Fibroblast of lung (primary cell): ENCODE measurements around the gene SNAI3. TPM values are rescaled to one million over a fixed set of nuclear protein-coding genes. Genes with fewer than 3 reads are reported as not detected.

Experiments
- DNase-seq, 2 donors: peaks; one replicate each; pipeline versions ENCODE4 v3.0.0 to v3.0.0-alpha.2; 2010; ENCODE audit warnings: low read depth in 2 of 2
- H2AFZ ChIP-seq: 2 replicates; pipeline ENCODE4 v1.5.1; 2012; ENCODE audit warnings: low read length, control low read depth, inconsistent platforms
- H3K27ac ChIP-seq: 2 replicates; pipeline ENCODE4 v1.5.1; 2011; ENCODE audit warnings: low read length, control low read depth; ENCODE audit not compliant: insufficient read depth
- H3K27me3 ChIP-seq: 2 replicates; pipeline ENCODE4 v1.5.1; 2011; ENCODE audit warnings: mild to moderate bottlenecking, low read length; ENCODE audit not compliant: control insufficient read depth, insufficient read depth
- H3K36me3 ChIP-seq: 2 replicates; pipeline ENCODE4 v1.5.1; 2011; ENCODE audit warnings: low read length; ENCODE audit not compliant: control insufficient read depth, insufficient read depth
- H3K4me1 ChIP-seq: 2 replicates; pipeline ENCODE4 v1.5.1; 2011; ENCODE audit warnings: low read length; ENCODE audit not compliant: control insufficient read depth, insufficient read depth; ENCODE audit errors: extremely low read depth
- H3K4me2 ChIP-seq: 2 replicates; pipeline ENCODE4 v1.5.1; 2011; ENCODE audit warnings: low read length, control low read depth; ENCODE audit not compliant: insufficient read depth; ENCODE audit errors: extremely low read depth
- H3K4me3 ChIP-seq, 4 experiments: fragments of 200-600 bp in 1 of 4; sonication (generic) in 1 of 4; replicated peaks in 1 of 4; 2 replicates each; pipeline ENCODE4 v1.5.1; 2011 to 2016; ENCODE audit warnings: low read length in 4 of 4, low read depth in 3 of 4, mild to moderate bottlenecking in 3 of 4, control low read depth in 2 of 4, inconsistent platforms in 1 of 4, mixed read lengths in 1 of 4; ENCODE audit not compliant: insufficient read depth in 1 of 4; ENCODE audit errors: control extremely low read depth in 1 of 4
- H3K79me2 ChIP-seq: 2 replicates; pipeline ENCODE4 v1.5.1; 2012; ENCODE audit warnings: mild to moderate bottlenecking, low read length, inconsistent platforms; ENCODE audit not compliant: control insufficient read depth, insufficient read depth
- H3K9ac ChIP-seq: 2 replicates; pipeline ENCODE4 v1.5.1; 2011; ENCODE audit warnings: mild to moderate bottlenecking, low read length, control low read depth; ENCODE audit not compliant: insufficient read depth
- H3K9me3 ChIP-seq: 2 replicates; pipeline ENCODE4 v1.5.1; 2012; ENCODE audit warnings: low read depth, low read length; ENCODE audit not compliant: control insufficient read depth, insufficient read depth
- H4K20me1 ChIP-seq: 2 replicates; pipeline ENCODE4 v1.5.1; 2011; ENCODE audit warnings: low read length; ENCODE audit not compliant: control insufficient read depth, insufficient read depth; ENCODE audit errors: extremely low read depth
- CTCF ChIP-seq, 2 donors: IDR thresholded peaks in 1 of 2; conservative IDR thresholded peaks in 1 of 2; 1 replicate in 1 of 2; 2 replicates in 1 of 2; pipeline ENCODE4 v1.5.1; 2011 to 2012; ENCODE audit warnings: low read length in 2 of 2, control low read depth in 1 of 2, inconsistent platforms in 1 of 2, low read depth in 1 of 2, mild to moderate bottlenecking in 1 of 2
- EZH2 ChIP-seq: IDR thresholded peaks from 2 replicates; pipeline ENCODE4 v1.5.1; 2012; ENCODE audit warnings: low read length, control low read depth, mild to moderate bottlenecking; ENCODE audit errors: missing control alignments
- polyA plus RNA-seq, 2 donors: library from polyadenylated mRNA; depleted of rRNA in 1 of 2; stranded (reverse) in 1 of 2; unstranded in 1 of 2; fragments of >200 nt; gene quantifications; 2 replicates each; pipeline ENCODE4 v1.2.1, GENCODE V29; 2011 to 2012; ENCODE audit warnings: missing spikeins in 1 of 2
- total RNA-seq: library from RNA; depleted of rRNA; stranded (reverse); fragments of >200 nt; gene quantifications from 2 replicates; pipeline ENCODE4 v1.2.1, GENCODE V29; 2014

Gene SNAI3
- total and polyA plus RNA-seq, 2 donors (not counting 1 experiment from before 2014, with no cell fraction given): 0.17 TPM; not detected in 1

- Histone ChIP-seq H2AFZ (no peak overlapping the region), H3K36me3 (peaks cover 2% of the 10 kb centered on the region), H3K4me3 (no peak overlapping the region), H3K4me2 (no peak overlapping the region), H3K27me3 (no peaks in the 10 kb centered on the region), H3K9ac (no peak overlapping the region), H3K4me1 (no peaks in the 10 kb centered on the region), H4K20me1 (no peaks in the 10 kb centered on the region), H3K9me3 (no peaks in the 10 kb centered on the region), H3K79me2 (peaks cover 3% of the 10 kb centered on the region), H3K27ac (no peak overlapping the region)
- TF ChIP-seq EZH2 (no peak), CTCF (conservative IDR thresholded peaks at IDR 0.05 in 1 of 2, IDR thresholded peaks at IDR 0.05 in 1 of 2; ENCODE audit: low read depth in 1 of 2, low read length in 2 of 2) (no peak)
- DNase-seq: no peak
These were observed 18.8 kb downstream of the SNAI3 start for GRCh38 chr16:88667461-88667860.

GRCh38 chr16:88665570-88665969, 20.7 kb downstream of the SNAI3 start:
- Histone ChIP-seq H3K4me1 (no peaks in the 10 kb centered on the region), H3K27ac (no peak overlapping the region), H3K4me2 (no peak overlapping the region), H3K36me3 (no peaks in the 10 kb centered on the region), H3K79me2 (peaks cover 18% of the 10 kb centered on the region), H2AFZ (no peak overlapping the region), H3K4me3 (no peak overlapping the region), H4K20me1 (no peaks in the 10 kb centered on the region), H3K9ac (no peak overlapping the region), H3K9me3 (no peaks in the 10 kb centered on the region), H3K27me3 (no peaks in the 10 kb centered on the region)
- DNase-seq: no peak
- TF ChIP-seq CTCF (conservative IDR thresholded peaks at IDR 0.05 in 1 of 2, IDR thresholded peaks at IDR 0.05 in 1 of 2; ENCODE audit: low read depth in 1 of 2, low read length in 2 of 2): no peak

- Histone ChIP-seq H3K4me3 (no peak overlapping the region), H3K9me3 (no peaks in the 10 kb centered on the region), H3K9ac (no peak overlapping the region), H3K27me3 (no peaks in the 10 kb centered on the region), H3K4me1 (no peaks in the 10 kb centered on the region), H2AFZ (no peak overlapping the region), H3K36me3 (no peaks in the 10 kb centered on the region), H4K20me1 (no peaks in the 10 kb centered on the region), H3K4me2 (no peak overlapping the region), H3K27ac (no peak overlapping the region), H3K79me2 (peaks cover 19% of the 10 kb centered on the region)
- no peak for TF ChIP-seq EZH2
- TF ChIP-seq CTCF (conservative IDR thresholded peaks at IDR 0.05 in 1 of 2, IDR thresholded peaks at IDR 0.05 in 1 of 2; ENCODE audit: low read depth in 1 of 2, low read length in 2 of 2): no peak
- DNase-seq: no peak
These were observed 21.2 kb downstream of the SNAI3 start for GRCh38 chr16:88665148-88665547.
